GM23338 (cell line): ENCODE measurements around the gene MFAP3L. TPM values are rescaled to one million over a fixed set of nuclear protein-coding genes. Genes with fewer than 3 reads are reported as not detected.

Experiments used
- ATAC-seq: fragments of 200-7000 bp; cut with Tn5 transposase; 3 replicates; pipeline ENCODE4 v1.9.1; 2020
- DNase-seq: peaks from one replicate; pipeline ENCODE4 v3.0.0-alpha.2; 2015; ENCODE audit warnings: low spot score
- H2AFZ ChIP-seq: fragments of 200-600 bp; sonication (generic); 2 replicates; pipeline ENCODE4 v1.8.0; 2016; ENCODE audit warnings: antibody characterized with exemption, mild to moderate bottlenecking, moderate library complexity
- H3F3A ChIP-seq: fragments of 200-600 bp; sonication (generic); replicated peaks from 2 replicates; pipeline ENCODE4 v1.8.0; 2017; ENCODE audit warnings: antibody characterized with exemption, mixed run types, low read depth
- H3K27ac ChIP-seq: fragments of 200-600 bp; sonication (generic); 2 replicates; pipeline ENCODE4 v1.6.1; 2016; ENCODE audit warnings: low read depth
- H3K27me3 ChIP-seq: fragments of 200-600 bp; sonication (generic); 2 replicates; pipeline ENCODE4 v1.8.0; 2016; ENCODE audit warnings: mild to moderate bottlenecking, mixed run types, moderate library complexity; ENCODE audit not compliant: insufficient read depth
- H3K36me3 ChIP-seq: fragments of 200-600 bp; sonication (generic); 2 replicates; pipeline ENCODE4 v1.8.0; 2016; ENCODE audit warnings: mild to moderate bottlenecking; ENCODE audit not compliant: insufficient read depth
- H3K4me1 ChIP-seq: fragments of 200-600 bp; sonication (generic); 2 replicates; pipeline ENCODE4 v1.8.0; 2016; ENCODE audit warnings: mild to moderate bottlenecking, moderate library complexity; ENCODE audit not compliant: insufficient read depth
- H3K4me2 ChIP-seq: fragments of 200-600 bp; sonication (generic); 2 replicates; pipeline ENCODE4 v1.7.1; 2017; ENCODE audit warnings: mixed run types
- H3K4me3 ChIP-seq: fragments of 200-600 bp; sonication (generic); 2 replicates; pipeline ENCODE4 v1.6.1; 2016; ENCODE audit warnings: mixed run types
- H3K79me2 ChIP-seq: fragments of 200-600 bp; sonication (generic); replicated peaks from 2 replicates; pipeline ENCODE4 v1.8.0; 2017; ENCODE audit warnings: mild to moderate bottlenecking; ENCODE audit not compliant: insufficient read depth
- H3K9me2 ChIP-seq: fragments of 200-600 bp; sonication (generic); 2 replicates; pipeline ENCODE4 v1.8.0; 2017; ENCODE audit not compliant: insufficient read depth
- H4K20me1 ChIP-seq: fragments of 200-600 bp; sonication (generic); replicated peaks from 2 replicates; pipeline ENCODE4 v1.8.0; 2017; ENCODE audit warnings: mild to moderate bottlenecking; ENCODE audit not compliant: insufficient read depth
- H3K27ac Mint-ChIP-seq: 2 replicates; pipeline ENCODE4 v1.8.0; 2020; ENCODE audit warnings: inconsistent platforms, mild to moderate bottlenecking, moderate library complexity, mixed read lengths
- H3K27me3 Mint-ChIP-seq: 3 replicates; pipeline ENCODE4 v1.8.0; 2022; ENCODE audit warnings: low read depth, mild to moderate bottlenecking, moderate library complexity, mixed read lengths, inconsistent platforms; ENCODE audit not compliant: insufficient read depth, poor library complexity
- H3K36me3 Mint-ChIP-seq: 3 replicates; pipeline ENCODE4 v1.8.0; 2021; ENCODE audit warnings: low read depth, mild to moderate bottlenecking, inconsistent platforms, moderate library complexity, mixed read lengths
- H3K4me1 Mint-ChIP-seq: 3 replicates; pipeline ENCODE4 v1.8.0; 2020; ENCODE audit warnings: mild to moderate bottlenecking, inconsistent platforms, mixed read lengths
- H3K4me3 Mint-ChIP-seq: 3 replicates; pipeline ENCODE4 v1.8.0; 2021; ENCODE audit warnings: moderate library complexity, mild to moderate bottlenecking, inconsistent platforms, mixed read lengths
- H3K9me3 Mint-ChIP-seq: 3 replicates; pipeline ENCODE4 v1.8.0; 2020; ENCODE audit warnings: moderate library complexity, mild to moderate bottlenecking, inconsistent platforms, mixed read lengths
- CREB1 ChIP-seq: fragments of 250-450 bp; sonication (Bioruptor Pico); IDR thresholded peaks from 2 replicates; pipeline ENCODE4 v1.5.0; 2020; ENCODE audit warnings: low read depth, mild to moderate bottlenecking, moderate library complexity
- CTCF ChIP-seq, 2 experiments: fragments of 200-600 bp in 1 of 2; sonication (generic) in 1 of 2; conservative IDR thresholded peaks; 2 replicates each; pipeline versions ENCODE4 v1.5.1 to v1.6.1; 2016 to 2017; ENCODE audit warnings: antibody characterized with exemption in 2 of 2, low read depth in 2 of 2, mild to moderate bottlenecking in 2 of 2, moderate library complexity in 1 of 2
- EZH2 ChIP-seq: fragments of 200-600 bp; sonication (generic); IDR thresholded peaks from one replicate; pipeline ENCODE4 v1.8.0; 2017; ENCODE audit warnings: antibody characterized with exemption, mild to moderate bottlenecking, low read depth; ENCODE audit not compliant: unreplicated experiment
- EZH2phosphoT487 ChIP-seq: fragments of 200-600 bp; sonication (generic); IDR thresholded peaks from one replicate; pipeline ENCODE4 v1.8.1; 2018; ENCODE audit warnings: antibody characterized with exemption; ENCODE audit not compliant: unreplicated experiment
- JUNB ChIP-seq: IDR thresholded peaks from one replicate; pipeline ENCODE4 v1.6.1; 2016; ENCODE audit warnings: antibody characterized with exemption; ENCODE audit not compliant: unreplicated experiment
- NANOG ChIP-seq: IDR thresholded peaks from 2 replicates; pipeline ENCODE4 v1.6.1; 2016; ENCODE audit warnings: antibody characterized with exemption, borderline replicate concordance
- POLR2AphosphoS5 ChIP-seq: IDR thresholded peaks from 2 replicates; pipeline ENCODE4 v1.6.1; 2016; ENCODE audit warnings: antibody characterized with exemption, low read depth
- STAT1 ChIP-seq: IDR thresholded peaks from one replicate; pipeline ENCODE4 v1.6.1; 2016; ENCODE audit warnings: antibody characterized with exemption; ENCODE audit not compliant: unreplicated experiment
- ZNF114 ChIP-seq: fragments of 250-450 bp; sonication (Bioruptor Pico); IDR thresholded peaks from 2 replicates; pipeline ENCODE4 v1.5.0; 2020; ENCODE audit warnings: mild to moderate bottlenecking, moderate library complexity
- ZNF331 ChIP-seq: fragments of 250-450 bp; sonication (Bioruptor Pico); IDR thresholded peaks from 2 replicates; pipeline ENCODE4 v1.5.0; 2020; ENCODE audit warnings: low read depth, mild to moderate bottlenecking, moderate library complexity
- polyA plus RNA-seq: library from polyadenylated mRNA; unstranded; fragments of >200 nt; fragmentation: Nextera tagmentation; extraction: Ambion mirVana; gene quantifications from 2 replicates; pipeline ENCODE4 v1.2.1, GENCODE V29; 2016
- total RNA-seq: library from RNA; depleted of rRNA; stranded (reverse); fragments of >200 nt; shearing (Covaris generic); gene quantifications from 2 replicates; pipeline ENCODE4 v1.2.3, GENCODE V29; 2014
- TF ChIP-seq, protein P1 (sequence below): IDR thresholded peaks from 2 replicates; pipeline ENCODE4 v1.6.1; 2016; ENCODE audit warnings: antibody characterized with exemption
- TF ChIP-seq, protein P2 (sequence below): IDR thresholded peaks from one replicate; pipeline ENCODE4 v1.6.1; 2018; ENCODE audit warnings: antibody characterized with exemption; ENCODE audit not compliant: unreplicated experiment

Gene MFAP3L
- total and polyA plus RNA-seq, 2 experiments from 2014 or later: 3.4 to 7.9 TPM

DNA sequence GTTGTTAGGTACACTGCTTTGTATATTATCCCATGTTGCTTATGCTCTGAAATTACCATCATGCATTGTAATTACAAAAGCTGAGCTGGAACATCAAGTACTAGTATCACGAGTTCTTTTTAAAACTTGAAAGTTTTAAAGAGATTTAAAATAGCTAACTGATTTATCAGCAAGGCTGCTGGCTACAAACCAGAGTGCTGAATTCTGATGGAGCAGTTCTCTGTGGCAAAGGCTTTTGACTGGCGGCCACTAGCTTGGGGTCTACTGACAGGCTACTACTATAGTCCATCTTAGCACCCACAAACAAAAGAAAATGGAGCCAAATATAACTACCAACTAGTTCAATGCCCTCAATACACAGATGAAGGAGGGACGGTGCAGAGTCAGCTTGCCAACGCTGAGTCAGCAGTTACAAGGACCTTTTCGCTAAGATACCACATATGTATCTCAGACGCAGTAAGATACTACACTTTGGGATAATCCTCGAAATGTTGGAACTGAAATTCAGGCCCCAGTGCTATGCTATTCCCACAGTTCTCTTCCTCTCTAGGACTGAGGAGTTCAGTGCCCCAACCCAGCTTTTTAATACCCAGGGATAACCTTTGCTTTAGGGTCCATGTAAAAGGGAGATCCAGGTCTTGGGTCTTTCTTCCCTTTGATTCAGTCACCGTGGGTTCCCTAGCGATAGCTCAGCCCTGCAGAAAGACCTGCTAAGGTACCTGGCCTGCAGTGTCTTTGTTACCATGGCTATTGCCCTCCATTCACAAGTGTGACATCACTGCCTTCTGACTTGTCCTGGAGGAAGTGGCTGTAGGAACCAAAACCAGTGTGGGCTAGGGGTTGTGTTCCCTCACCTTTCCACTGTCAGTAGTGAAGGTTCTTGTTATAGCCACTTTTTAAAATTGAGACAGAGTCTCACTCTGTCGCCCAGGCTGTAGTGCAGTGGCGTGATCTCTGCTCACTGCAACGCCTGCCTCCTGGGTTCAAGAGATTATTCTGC, 22.8 kb downstream of the MFAP3L start (continued):
- TF ChIP-seq NANOG (no peak), ZNF114 (CRISPR knock-in tag) (no peak), EZH2 (no peak), EZH2phosphoT487 (no peak), JUNB (no peak)
- TF ChIP-seq, protein P1, sequence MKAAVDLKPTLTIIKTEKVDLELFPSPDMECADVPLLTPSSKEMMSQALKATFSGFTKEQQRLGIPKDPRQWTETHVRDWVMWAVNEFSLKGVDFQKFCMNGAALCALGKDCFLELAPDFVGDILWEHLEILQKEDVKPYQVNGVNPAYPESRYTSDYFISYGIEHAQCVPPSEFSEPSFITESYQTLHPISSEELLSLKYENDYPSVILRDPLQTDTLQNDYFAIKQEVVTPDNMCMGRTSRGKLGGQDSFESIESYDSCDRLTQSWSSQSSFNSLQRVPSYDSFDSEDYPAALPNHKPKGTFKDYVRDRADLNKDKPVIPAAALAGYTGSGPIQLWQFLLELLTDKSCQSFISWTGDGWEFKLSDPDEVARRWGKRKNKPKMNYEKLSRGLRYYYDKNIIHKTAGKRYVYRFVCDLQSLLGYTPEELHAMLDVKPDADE: no peak

DNA sequence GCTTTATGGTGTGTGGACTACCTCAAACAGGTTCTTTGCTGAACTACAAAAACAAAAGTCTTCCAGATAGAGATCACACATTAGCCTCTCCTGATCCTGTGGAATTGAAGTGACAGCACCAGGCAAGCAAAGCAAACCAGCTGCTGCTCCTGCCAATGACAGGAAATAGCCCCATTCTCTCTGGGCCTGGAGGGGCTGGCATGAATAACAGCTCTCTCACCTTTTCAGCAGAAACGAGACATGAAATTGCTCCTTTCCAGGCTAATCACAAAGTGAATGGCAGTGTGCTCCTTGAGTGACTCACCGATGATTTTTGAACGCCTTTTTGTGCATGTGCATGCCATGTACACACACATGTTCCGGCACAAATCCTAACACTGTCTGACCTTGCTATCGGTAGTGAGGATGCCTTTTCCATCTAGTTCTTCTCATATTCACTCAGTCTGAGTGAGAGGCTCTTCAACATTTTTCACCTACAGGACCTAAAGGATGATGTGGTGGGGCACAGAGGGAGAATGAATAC, 24.4 kb downstream of the MFAP3L start:
- Histone ChIP-seq H3K27ac (0 out of 2 replicates have a peak overlapping the region, but pooled peaks have one; percentile 77), H3K4me3 (no peak overlapping the region), H4K20me1 (no peaks in the 10 kb centered on the region), H3K79me2 (no peaks in the 10 kb centered on the region), H2AFZ (no peak overlapping the region), H3K36me3 (no peaks in the 10 kb centered on the region), H3K9me2 (no peaks in the 10 kb centered on the region; the same call in 1 of the 2 replicates), H3K4me2 (no peak overlapping the region), H3K27me3 (no peaks in the 10 kb centered on the region), H3F3A (no peaks in the 10 kb centered on the region), H3K4me1 (peaks cover 11% of the 10 kb centered on the region)
- ATAC-seq: no peak; the same call in 2 of the 3 replicates
- Mint-ChIP-seq H3K9me3 (no peaks in the 10 kb centered on the region), H3K4me3 (no peak overlapping the region), H3K36me3 (no peaks in the 10 kb centered on the region), H3K27me3 (peaks cover 2% of the 10 kb centered on the region), H3K4me1 (peaks cover 24% of the 10 kb centered on the region), H3K27ac (no peak overlapping the region)
- no peak for DNase-seq
- TF ChIP-seq EZH2phosphoT487 (no peak), EZH2 (no peak), STAT1 (no peak), ZNF331 (CRISPR knock-in tag) (no peak), CREB1 (CRISPR knock-in tag) (no peak), NANOG (no peak), POLR2AphosphoS5 (no peak), CTCF (conservative IDR thresholded peaks at IDR 0.05; ENCODE audit: low read depth in 2 of 2) (no peak), ZNF114 (CRISPR knock-in tag) (no peak)
- TF ChIP-seq, protein P2, sequence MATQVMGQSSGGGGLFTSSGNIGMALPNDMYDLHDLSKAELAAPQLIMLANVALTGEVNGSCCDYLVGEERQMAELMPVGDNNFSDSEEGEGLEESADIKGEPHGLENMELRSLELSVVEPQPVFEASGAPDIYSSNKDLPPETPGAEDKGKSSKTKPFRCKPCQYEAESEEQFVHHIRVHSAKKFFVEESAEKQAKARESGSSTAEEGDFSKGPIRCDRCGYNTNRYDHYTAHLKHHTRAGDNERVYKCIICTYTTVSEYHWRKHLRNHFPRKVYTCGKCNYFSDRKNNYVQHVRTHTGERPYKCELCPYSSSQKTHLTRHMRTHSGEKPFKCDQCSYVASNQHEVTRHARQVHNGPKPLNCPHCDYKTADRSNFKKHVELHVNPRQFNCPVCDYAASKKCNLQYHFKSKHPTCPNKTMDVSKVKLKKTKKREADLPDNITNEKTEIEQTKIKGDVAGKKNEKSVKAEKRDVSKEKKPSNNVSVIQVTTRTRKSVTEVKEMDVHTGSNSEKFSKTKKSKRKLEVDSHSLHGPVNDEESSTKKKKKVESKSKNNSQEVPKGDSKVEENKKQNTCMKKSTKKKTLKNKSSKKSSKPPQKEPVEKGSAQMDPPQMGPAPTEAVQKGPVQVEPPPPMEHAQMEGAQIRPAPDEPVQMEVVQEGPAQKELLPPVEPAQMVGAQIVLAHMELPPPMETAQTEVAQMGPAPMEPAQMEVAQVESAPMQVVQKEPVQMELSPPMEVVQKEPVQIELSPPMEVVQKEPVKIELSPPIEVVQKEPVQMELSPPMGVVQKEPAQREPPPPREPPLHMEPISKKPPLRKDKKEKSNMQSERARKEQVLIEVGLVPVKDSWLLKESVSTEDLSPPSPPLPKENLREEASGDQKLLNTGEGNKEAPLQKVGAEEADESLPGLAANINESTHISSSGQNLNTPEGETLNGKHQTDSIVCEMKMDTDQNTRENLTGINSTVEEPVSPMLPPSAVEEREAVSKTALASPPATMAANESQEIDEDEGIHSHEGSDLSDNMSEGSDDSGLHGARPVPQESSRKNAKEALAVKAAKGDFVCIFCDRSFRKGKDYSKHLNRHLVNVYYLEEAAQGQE: no peak
- TF ChIP-seq, protein P1: no peak
